ENCODE data around the gene PNRC1.
"Not testable (repeated sequence)": the region's sequence is repeated elsewhere in the genome, so short reads cannot be mapped to it uniquely, and the experiment has no call there.

PNRC1 gene

GRCh38 chr6:89035252-89036101 lies 45.1 kb upstream of the PNRC1 start:
- TF ChIP-seq CTCF (IDR thresholded peaks at IDR 0.05; ENCODE audit: unreplicated experiment in 3 of 3), result no peak
- Mint-ChIP-seq H3K27me3 (ENCODE audit: low read depth) (peaks cover 6% of the 10 kb centered on the region), H3K9me3 (peaks cover 13% of the 10 kb centered on the region), H3K27ac (peak overlapping the region; percentile 69 to 96 (median 92)), H3K4me3 (peak overlapping the region in 2 of 3 experiments; percentile 2 to 17), H3K36me3 (ENCODE audit: low read depth) (no peaks in the 10 kb centered on the region), H3K4me1 (peaks cover 33% of the 10 kb centered on the region)

GRCh38 chr6:89037141-89037900 lies 43.2 kb upstream of the PNRC1 start:
- H3K4me1 Mint-ChIP-seq, result peaks cover 37% of the 10 kb centered on the region
- TF ChIP-seq CTCF (IDR thresholded peaks at IDR 0.05; ENCODE audit: unreplicated experiment in 3 of 3), result no peak
- H3K36me3 Mint-ChIP-seq (ENCODE audit: low read depth), result no peaks in the 10 kb centered on the region
- H3K4me3 Mint-ChIP-seq, result no peak overlapping the region
- peak overlapping the region in 1 of 3 experiments; percentile 53 for H3K27ac Mint-ChIP-seq
- H3K27me3 Mint-ChIP-seq (ENCODE audit: low read depth), result peaks cover 6% of the 10 kb centered on the region
- H3K9me3 Mint-ChIP-seq, result peaks cover 13% of the 10 kb centered on the region

GRCh38 chr6:89037901-89038293 lies 42.7 kb upstream of the PNRC1 start:
- H3K27me3 Mint-ChIP-seq (ENCODE audit: low read depth); H3K36me3 Mint-ChIP-seq (ENCODE audit: low read depth); H3K4me3 Mint-ChIP-seq: not testable (repeated sequence)
- H3K9me3 Mint-ChIP-seq, result peaks cover 13% of the 10 kb centered on the region
- peak overlapping the region in 1 of 3 experiments; percentile 53 for H3K27ac Mint-ChIP-seq
- peaks cover 37% of the 10 kb centered on the region for H3K4me1 Mint-ChIP-seq

GRCh38 chr6:89042664-89043063 lies 37.9 kb upstream of the PNRC1 start:
- Mint-ChIP-seq H3K36me3 (ENCODE audit: low read depth) (no peaks in the 10 kb centered on the region), H3K27ac (no peak overlapping the region), H3K4me3 (no peak overlapping the region), H3K9me3 (peaks cover 13% of the 10 kb centered on the region), H3K27me3 (ENCODE audit: low read depth) (no peaks in the 10 kb centered on the region), H3K4me1 (peaks cover 22% of the 10 kb centered on the region)
- TF ChIP-seq CTCF (IDR thresholded peaks at IDR 0.05; ENCODE audit: unreplicated experiment in 3 of 3), result no peak

- Mint-ChIP-seq H3K27me3 (ENCODE audit: low read depth) (no peaks in the 10 kb centered on the region), H3K36me3 (ENCODE audit: low read depth) (no peaks in the 10 kb centered on the region), H3K9me3 (peaks cover 2% of the 10 kb centered on the region), H3K4me3 (no peak overlapping the region), H3K27ac (no peak overlapping the region), H3K4me1 (peaks cover 26% of the 10 kb centered on the region)
- no peak for TF ChIP-seq CTCF (IDR thresholded peaks at IDR 0.05; ENCODE audit: unreplicated experiment in 3 of 3)
These were observed 36.1 kb upstream of the PNRC1 start for GRCh38 chr6:89044328-89045010.

- peaks cover 29% of the 10 kb centered on the region for H3K4me1 Mint-ChIP-seq
- no peak for TF ChIP-seq CTCF (IDR thresholded peaks at IDR 0.05; ENCODE audit: unreplicated experiment in 3 of 3)
- no peaks in the 10 kb centered on the region for H3K27me3 Mint-ChIP-seq (ENCODE audit: low read depth)
These were observed 35.6 kb upstream of the PNRC1 start for GRCh38 chr6:89045011-89045387.

More at GRCh38 chr6:89045011-89045387, 35.6 kb upstream of the PNRC1 start:
- no peak overlapping the region for H3K4me3 Mint-ChIP-seq
- no peak overlapping the region for H3K27ac Mint-ChIP-seq
- no peaks in the 10 kb centered on the region for H3K9me3 Mint-ChIP-seq
- no peaks in the 10 kb centered on the region for H3K36me3 Mint-ChIP-seq (ENCODE audit: low read depth)
